GM12878 (cell line): ENCODE data around the gene PHOX2A.
A peak's percentile ranks its signal among the peaks of the same experiment; 100 is the strongest.

ENCODE experiments used
- BHLHE40 ChIP-seq, 2 experiments: fragments of 450-650 bp in 1 of 2; IDR thresholded peaks; 2 replicates each; pipeline ENCODE4 v1.6.1; 2011 to 2017; ENCODE audit warnings: low read depth in 2 of 2, borderline replicate concordance in 1 of 2, improper control_type of control experiment in 1 of 2, low read length in 1 of 2, mild to moderate bottlenecking in 1 of 2
- CBX3 ChIP-seq: fragments of 200-600 bp; sonication (generic); IDR thresholded peaks from 2 replicates; pipeline ENCODE4 v1.6.1; 2016; ENCODE audit warnings: low read depth, borderline replicate concordance
- CEBPB ChIP-seq, 2 experiments: fragments of 150-350 bp in 1 of 2; IDR thresholded peaks; 2 replicates each; pipeline ENCODE4 v1.6.1; 2012 to 2014; ENCODE audit warnings: low read depth in 2 of 2, low read length in 2 of 2, borderline replicate concordance in 1 of 2, inconsistent platforms in 1 of 2
- CEBPZ ChIP-seq: fragments of 150-350 bp; IDR thresholded peaks from 2 replicates; pipeline ENCODE4 v1.6.1; 2016; ENCODE audit warnings: low read depth, low read length
- CTCF ChIP-seq, 3 experiments: IDR thresholded peaks in 2 of 3; conservative IDR thresholded peaks in 1 of 3; 2 replicates each; pipeline ENCODE4 v1.5.1; 2011; ENCODE audit warnings: low read depth in 3 of 3, low read length in 3 of 3, mild to moderate bottlenecking in 3 of 3, control low read depth in 2 of 3, moderate library complexity in 2 of 3, inconsistent platforms in 1 of 3, mixed read lengths in 1 of 3; ENCODE audit not compliant: control insufficient read depth in 2 of 3, insufficient read depth in 1 of 3; ENCODE audit errors: extremely low read depth in 1 of 3
- EZH2 ChIP-seq: IDR thresholded peaks from 2 replicates; pipeline ENCODE4 v1.6.1; 2012; ENCODE audit warnings: low read depth, mild to moderate bottlenecking, control low read depth, inconsistent platforms, low read length, borderline replicate concordance; ENCODE audit not compliant: control insufficient read depth
- MYC ChIP-seq: IDR thresholded peaks from 2 replicates; pipeline ENCODE4 v1.6.1; 2011; ENCODE audit warnings: mild to moderate bottlenecking, low read length, moderate library complexity, inconsistent platforms; ENCODE audit not compliant: insufficient read depth, insufficient replicate concordance, insufficient read length, severe bottlenecking
- PBX3 ChIP-seq: IDR thresholded peaks from 2 replicates; pipeline ENCODE4 v1.6.1; 2011; ENCODE audit warnings: mild to moderate bottlenecking, low read depth, low read length, moderate library complexity; ENCODE audit not compliant: insufficient replicate concordance
- POLR2A ChIP-seq: IDR thresholded peaks from 2 replicates; pipeline ENCODE4 v1.6.1; 2011; ENCODE audit warnings: low read depth, mild to moderate bottlenecking, low read length
- POLR2AphosphoS5 ChIP-seq: IDR thresholded peaks from 2 replicates; pipeline ENCODE4 v1.6.1; 2011; ENCODE audit warnings: mild to moderate bottlenecking, low read length, inconsistent platforms
- RB1 ChIP-seq: fragments of 450-650 bp; formaldehyde crosslinking; IDR thresholded peaks from 2 replicates; pipeline ENCODE4 v1.6.1; 2017; ENCODE audit warnings: mild to moderate bottlenecking, borderline replicate concordance
- ZBTB40 ChIP-seq: fragments of 450-650 bp; IDR thresholded peaks from 2 replicates; pipeline ENCODE4 v1.6.1; 2016; ENCODE audit warnings: mild to moderate bottlenecking, moderate library complexity, borderline replicate concordance
- ZNF207 ChIP-seq: fragments of 450-650 bp; IDR thresholded peaks from 2 replicates; pipeline ENCODE4 v1.6.1; 2014; ENCODE audit warnings: antibody characterized with exemption, mild to moderate bottlenecking, borderline replicate concordance

GRCh38 chr11:72224564-72225410 is 19.2 kb downstream of the PHOX2A start, which contains the start of gene INPPL1:
- TF ChIP-seq CEBPB (IDR thresholded peaks at IDR 0.05; ENCODE audit: borderline replicate concordance in 1 of 2, low read depth in 2 of 2, low read length in 2 of 2) (no peak), POLR2A (0 out of 2 replicates have a peak, but pooled peaks have one; percentile 14), CBX3 (no peak), MYC (no peak), POLR2AphosphoS5 (no peak), BHLHE40 (IDR thresholded peaks at IDR 0.05; ENCODE audit: borderline replicate concordance in 1 of 2, low read depth in 2 of 2, low read length in 1 of 2) (0 out of 4 replicates have a peak, but pooled peaks of 1 of the 2 experiments have one; percentile 23), ZNF207 (no peak), CEBPZ (no peak), RB1 (no peak), CTCF (IDR thresholded peaks at IDR 0.05 in 2 of 3, conservative IDR thresholded peaks at IDR 0.05 in 1 of 3; ENCODE audit: control insufficient read depth in 2 of 3, extremely low read depth in 1 of 3, insufficient read depth in 1 of 3, low read depth in 3 of 3, low read length in 3 of 3) (no peak), EZH2 (no peak), PBX3 (no peak), ZBTB40 (no peak)
